Liver (tissue), 3 donors: Measurements from ENCODE around the gene ZNF684.
A peak's percentile ranks its signal among the peaks of the same experiment; 100 is the strongest.

ENCODE experiments used
- HNF4A ChIP-seq, 2 donors: conservative IDR thresholded peaks; 2 replicates each; pipeline ENCODE4 v1.6.1; 2016; ENCODE audit warnings: antibody characterized with exemption in 2 of 2, mild to moderate bottlenecking in 2 of 2
- NR2F2 ChIP-seq: IDR thresholded peaks from 2 replicates; pipeline ENCODE4 v1.6.1; 2016; ENCODE audit warnings: antibody characterized with exemption
- RAD21 ChIP-seq, 2 donors: IDR thresholded peaks; 2 replicates each; pipeline ENCODE4 v1.6.1; 2016; ENCODE audit warnings: antibody characterized with exemption in 2 of 2, mild to moderate bottlenecking in 2 of 2
- TAF1 ChIP-seq: conservative IDR thresholded peaks from 2 replicates; pipeline ENCODE4 v1.6.1; 2016; ENCODE audit warnings: antibody characterized with exemption, mild to moderate bottlenecking
- YY1 ChIP-seq: IDR thresholded peaks from 2 replicates; pipeline ENCODE4 v1.6.1; 2016; ENCODE audit warnings: antibody characterized with exemption, mild to moderate bottlenecking
- TF ChIP-seq, protein P1 (sequence below): fragments of 150-350 bp; IDR thresholded peaks from 2 replicates; pipeline ENCODE4 v1.5.1; 2017; ENCODE audit warnings: improper control_type of control experiment, low read depth, low read length; ENCODE audit not compliant: missing input control
- TF ChIP-seq, protein P2 (sequence below): IDR thresholded peaks from 2 replicates; pipeline ENCODE4 v1.6.1; 2016; ENCODE audit warnings: antibody characterized with exemption
- TF ChIP-seq, protein P3 (sequence below): IDR thresholded peaks from 2 replicates; pipeline ENCODE4 v1.6.1; 2016; ENCODE audit warnings: antibody characterized with exemption, mild to moderate bottlenecking
- donor health status: healthy.
- donor health status: healthy.

DNA sequence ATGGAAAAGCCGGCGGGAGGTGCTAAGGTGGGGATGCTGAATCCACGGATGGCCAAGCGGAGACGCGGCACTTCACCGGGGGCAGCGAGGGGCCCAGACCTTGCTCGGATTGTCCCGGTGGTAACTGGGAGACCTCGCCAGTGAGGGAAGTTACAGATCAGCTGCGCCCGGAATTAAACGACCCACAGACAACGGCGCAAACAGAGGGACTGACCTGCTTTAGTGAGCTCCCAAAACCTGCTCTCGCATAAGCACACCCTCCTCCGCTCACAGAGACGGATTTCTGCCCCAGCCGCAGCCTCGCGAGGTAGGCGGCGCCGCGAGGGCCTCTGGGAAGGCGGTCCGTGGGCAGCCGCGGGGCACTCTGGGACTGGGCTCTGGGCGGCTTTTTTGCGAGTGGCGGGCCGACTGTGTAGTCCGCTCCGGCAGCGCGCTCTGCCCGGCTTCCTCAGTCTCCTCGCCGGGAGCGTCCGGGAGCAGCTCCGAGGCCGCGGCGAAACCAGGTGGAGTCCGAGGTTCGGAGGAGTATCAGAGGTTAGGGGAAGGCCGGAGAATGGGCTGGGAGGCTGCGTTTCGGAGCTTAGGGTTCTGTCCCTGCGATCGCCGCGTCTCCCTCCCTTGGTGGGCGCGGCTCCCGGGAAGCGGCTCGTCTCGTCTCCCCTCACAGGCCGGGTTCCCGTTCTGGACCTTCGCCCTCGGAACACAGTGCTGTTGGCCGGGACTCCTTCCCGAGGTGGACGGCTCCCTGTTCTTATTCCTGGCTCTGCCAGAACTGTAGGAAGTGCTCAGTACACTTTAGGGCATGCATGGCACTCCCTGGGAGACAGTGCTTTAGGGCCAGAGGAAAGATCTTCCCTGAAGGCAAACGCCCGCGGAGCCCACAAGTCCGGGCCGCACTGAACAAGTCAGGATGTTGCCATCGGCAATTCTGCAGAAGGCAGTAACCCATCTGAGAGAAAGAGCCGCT, 22.8 kb upstream of the ZNF684 start, which contains the start of gene EXO5:
- TF ChIP-seq, protein P1, sequence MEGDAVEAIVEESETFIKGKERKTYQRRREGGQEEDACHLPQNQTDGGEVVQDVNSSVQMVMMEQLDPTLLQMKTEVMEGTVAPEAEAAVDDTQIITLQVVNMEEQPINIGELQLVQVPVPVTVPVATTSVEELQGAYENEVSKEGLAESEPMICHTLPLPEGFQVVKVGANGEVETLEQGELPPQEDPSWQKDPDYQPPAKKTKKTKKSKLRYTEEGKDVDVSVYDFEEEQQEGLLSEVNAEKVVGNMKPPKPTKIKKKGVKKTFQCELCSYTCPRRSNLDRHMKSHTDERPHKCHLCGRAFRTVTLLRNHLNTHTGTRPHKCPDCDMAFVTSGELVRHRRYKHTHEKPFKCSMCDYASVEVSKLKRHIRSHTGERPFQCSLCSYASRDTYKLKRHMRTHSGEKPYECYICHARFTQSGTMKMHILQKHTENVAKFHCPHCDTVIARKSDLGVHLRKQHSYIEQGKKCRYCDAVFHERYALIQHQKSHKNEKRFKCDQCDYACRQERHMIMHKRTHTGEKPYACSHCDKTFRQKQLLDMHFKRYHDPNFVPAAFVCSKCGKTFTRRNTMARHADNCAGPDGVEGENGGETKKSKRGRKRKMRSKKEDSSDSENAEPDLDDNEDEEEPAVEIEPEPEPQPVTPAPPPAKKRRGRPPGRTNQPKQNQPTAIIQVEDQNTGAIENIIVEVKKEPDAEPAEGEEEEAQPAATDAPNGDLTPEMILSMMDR: no peak
- TF ChIP-seq, protein P2, sequence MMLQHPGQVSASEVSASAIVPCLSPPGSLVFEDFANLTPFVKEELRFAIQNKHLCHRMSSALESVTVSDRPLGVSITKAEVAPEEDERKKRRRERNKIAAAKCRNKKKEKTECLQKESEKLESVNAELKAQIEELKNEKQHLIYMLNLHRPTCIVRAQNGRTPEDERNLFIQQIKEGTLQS: no peak
- TF ChIP-seq TAF1: peak; percentile 83
- peak; percentile 76 for TF ChIP-seq YY1
- TF ChIP-seq, protein P3, sequence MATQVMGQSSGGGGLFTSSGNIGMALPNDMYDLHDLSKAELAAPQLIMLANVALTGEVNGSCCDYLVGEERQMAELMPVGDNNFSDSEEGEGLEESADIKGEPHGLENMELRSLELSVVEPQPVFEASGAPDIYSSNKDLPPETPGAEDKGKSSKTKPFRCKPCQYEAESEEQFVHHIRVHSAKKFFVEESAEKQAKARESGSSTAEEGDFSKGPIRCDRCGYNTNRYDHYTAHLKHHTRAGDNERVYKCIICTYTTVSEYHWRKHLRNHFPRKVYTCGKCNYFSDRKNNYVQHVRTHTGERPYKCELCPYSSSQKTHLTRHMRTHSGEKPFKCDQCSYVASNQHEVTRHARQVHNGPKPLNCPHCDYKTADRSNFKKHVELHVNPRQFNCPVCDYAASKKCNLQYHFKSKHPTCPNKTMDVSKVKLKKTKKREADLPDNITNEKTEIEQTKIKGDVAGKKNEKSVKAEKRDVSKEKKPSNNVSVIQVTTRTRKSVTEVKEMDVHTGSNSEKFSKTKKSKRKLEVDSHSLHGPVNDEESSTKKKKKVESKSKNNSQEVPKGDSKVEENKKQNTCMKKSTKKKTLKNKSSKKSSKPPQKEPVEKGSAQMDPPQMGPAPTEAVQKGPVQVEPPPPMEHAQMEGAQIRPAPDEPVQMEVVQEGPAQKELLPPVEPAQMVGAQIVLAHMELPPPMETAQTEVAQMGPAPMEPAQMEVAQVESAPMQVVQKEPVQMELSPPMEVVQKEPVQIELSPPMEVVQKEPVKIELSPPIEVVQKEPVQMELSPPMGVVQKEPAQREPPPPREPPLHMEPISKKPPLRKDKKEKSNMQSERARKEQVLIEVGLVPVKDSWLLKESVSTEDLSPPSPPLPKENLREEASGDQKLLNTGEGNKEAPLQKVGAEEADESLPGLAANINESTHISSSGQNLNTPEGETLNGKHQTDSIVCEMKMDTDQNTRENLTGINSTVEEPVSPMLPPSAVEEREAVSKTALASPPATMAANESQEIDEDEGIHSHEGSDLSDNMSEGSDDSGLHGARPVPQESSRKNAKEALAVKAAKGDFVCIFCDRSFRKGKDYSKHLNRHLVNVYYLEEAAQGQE: peak; percentile 31
- peak; percentile 18 to 35 for TF ChIP-seq HNF4A (conservative IDR thresholded peaks at IDR 0.05)
- TF ChIP-seq RAD21 (IDR thresholded peaks at IDR 0.05): peak; percentile 20 to 31
- no peak for TF ChIP-seq NR2F2
